ENCODE results near the gene C2orf72. TPM values are rescaled to one million over a fixed set of nuclear protein-coding genes. Genes with fewer than 3 reads are reported as not detected.

The C2orf72 gene
- total RNA-seq, 1 donor from 2014 or later: 0.10 TPM

- intact Hi-C loops (cut with micrococcal nuclease): no loop called here
Measured at GRCh38 chr2:231041061-231041689, 3.9 kb downstream of the C2orf72 start.

GRCh38 chr2:231043796-231044195 is 6.5 kb downstream of the C2orf72 start:
- intact Hi-C loops (cut with micrococcal nuclease): no loop called here

- intact Hi-C loops (cut with micrococcal nuclease): no loop called here
Measured at GRCh38 chr2:231046916-231047273, 9.6 kb downstream of the C2orf72 start.

GRCh38 chr2:231047274-231047922 is 10.1 kb downstream of the C2orf72 start:
- intact Hi-C loops (cut with micrococcal nuclease): no loop called here

- intact Hi-C loops (cut with micrococcal nuclease): no loop called here
Measured at GRCh38 chr2:231047923-231048915, 10.9 kb downstream of the C2orf72 start.

GRCh38 chr2:231049286-231050017 is 12.1 kb downstream of the C2orf72 start:
- intact Hi-C loops (cut with micrococcal nuclease): loop anchor here (5.0 to 10.0 kb wide), 4 partner anchors 148 to 1225 kb away; partner anchors contain the start of genes ARMC9 and PTMA

GRCh38 chr2:231050018-231050901 is 12.9 kb downstream of the C2orf72 start:
- intact Hi-C loops (cut with micrococcal nuclease): loop anchor here (5.0 to 10.0 kb wide), 4 partner anchors 147 to 1225 kb away; partner anchors contain the start of genes ARMC9 and PTMA

GRCh38 chr2:231051116-231051515 is 13.8 kb downstream of the C2orf72 start:
- intact Hi-C loops (cut with micrococcal nuclease): loop anchor here (5.0 to 10.0 kb wide), 4 partner anchors 146 to 1226 kb away; partner anchors contain the start of genes ARMC9 and PTMA

GRCh38 chr2:231052494-231053451 is 15.4 kb downstream of the C2orf72 start:
- intact Hi-C loops (cut with micrococcal nuclease): loop anchor here (2.0 to 10.0 kb wide), 6 partner anchors 68 to 1228 kb away; partner anchors contain the start of genes ARMC9 and PTMA

- intact Hi-C loops (cut with micrococcal nuclease): loop anchor here (2.0 to 10.0 kb wide), 6 partner anchors 69 to 1229 kb away; partner anchors contain the start of genes ARMC9 and PTMA
Measured at GRCh38 chr2:231053846-231054245, 16.5 kb downstream of the C2orf72 start.

GRCh38 chr2:231056453-231057416 is 19.4 kb downstream of the C2orf72 start, which contains the start of gene PSMD1:
PSMD1 (plus strand) TSS chr2:231056867; CDS start chr2:231057026, 159 bp downstream.
- intact Hi-C loops (cut with micrococcal nuclease): loop anchor here (1.0 to 10.0 kb wide), 13 partner anchors 154 to 1232 kb away; partner anchors contain the start of genes FBXO36, ITM2C, NCL and PDE6D

- intact Hi-C loops (cut with micrococcal nuclease): loop anchor here (2.0 to 10.0 kb wide), 7 partner anchors 155 to 1233 kb away; partner anchors contain the start of genes PTMA, SLC16A14 and SP110
Measured at GRCh38 chr2:231057590-231057989, 20.3 kb downstream of the C2orf72 start.

- intact Hi-C loops (cut with micrococcal nuclease): loop anchor here (5.0 to 10.0 kb wide), 4 partner anchors 646 to 1234 kb away; partner anchors contain the start of genes PTMA and SLC16A14
Measured at GRCh38 chr2:231058761-231059550, 21.6 kb downstream of the C2orf72 start.

GRCh38 chr2:231059756-231060155 is 22.4 kb downstream of the C2orf72 start:
- intact Hi-C loops (cut with micrococcal nuclease): loop anchor here (5.0 to 10.0 kb wide), 4 partner anchors 645 to 1235 kb away; partner anchors contain the start of genes PTMA and SLC16A14

GRCh38 chr2:231062776-231063175 is 25.5 kb downstream of the C2orf72 start:
- intact Hi-C loops (cut with micrococcal nuclease): no loop called here

GRCh38 chr2:231063347-231063746 is 26.0 kb downstream of the C2orf72 start:
- intact Hi-C loops (cut with micrococcal nuclease): no loop called here
